Measurements from ENCODE around the gene TTLL8.

TTLL8 gene

DNA sequence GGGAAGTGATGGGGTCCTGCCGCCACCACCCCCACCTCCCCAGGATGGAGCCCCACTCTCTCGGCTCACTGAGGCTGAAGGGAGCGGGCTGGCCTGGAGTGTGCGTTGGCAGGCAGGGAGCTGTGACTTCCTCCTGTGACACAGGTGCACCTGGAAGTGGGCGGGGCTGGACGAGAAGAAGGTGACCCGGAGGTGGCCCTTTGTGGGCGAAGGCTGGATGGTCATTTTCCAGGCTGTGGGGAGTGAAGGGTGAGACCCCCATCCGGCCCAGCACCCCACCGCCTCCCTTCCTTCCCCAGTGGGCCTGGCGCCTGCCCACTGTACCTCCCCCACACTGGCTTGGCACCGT lies 60.9 kb downstream of the TTLL8 start:
- no peaks in the 10 kb centered on the region for H3K4me1 ChIP-seq (ENCODE audit: low read length)
- no peaks in the 10 kb centered on the region for H3K9me2 ChIP-seq (replicated peaks; ENCODE audit: insufficient read depth, low read length)
- no peaks in the 10 kb centered on the region for H4K20me1 ChIP-seq (ENCODE audit: insufficient read depth, low read length)
- H3K27ac ChIP-seq (ENCODE audit: low read length): no peak overlapping the region
- no peaks in the 10 kb centered on the region for H3K9me3 ChIP-seq (replicated peaks; ENCODE audit: insufficient read depth, low read length)
- no peaks in the 10 kb centered on the region for H3K79me2 ChIP-seq (ENCODE audit: low read length)
- DNase-seq: no peak
- no peaks in the 10 kb centered on the region for H3K36me3 ChIP-seq (replicated peaks; ENCODE audit: insufficient read depth, low read length)
- H3F3A ChIP-seq (ENCODE audit: insufficient read depth, low read length): no peaks in the 10 kb centered on the region
- H3K9ac ChIP-seq (ENCODE audit: low read length): no peak overlapping the region
- H3K4me3 ChIP-seq (ENCODE audit: low read length): no peak overlapping the region
- H3K27me3 ChIP-seq (replicated peaks; ENCODE audit: insufficient read depth, low read length): peaks cover 25% of the 10 kb centered on the region
- TF ChIP-seq EZH2 (optimal IDR thresholded peaks at IDR 0.05; ENCODE audit: low read depth, low read length) (no peak), CTCF (IDR thresholded peaks at IDR 0.05; ENCODE audit: low read length) (no peak), EZH2phosphoT487 (IDR thresholded peaks at IDR 0.05; ENCODE audit: low read length) (no peak)
- H2AFZ ChIP-seq (ENCODE audit: low read length): no peak overlapping the region
- H3K4me2 ChIP-seq (ENCODE audit: low read depth, low read length): no peak overlapping the region

- TF ChIP-seq EZH2 (optimal IDR thresholded peaks at IDR 0.05; ENCODE audit: low read depth, low read length) (no peak), CTCF (IDR thresholded peaks at IDR 0.05; ENCODE audit: low read length) (no peak), EZH2phosphoT487 (IDR thresholded peaks at IDR 0.05; ENCODE audit: low read length) (no peak)
- Histone ChIP-seq H3K9me3 (replicated peaks; ENCODE audit: insufficient read depth, low read length) (no peaks in the 10 kb centered on the region), H3K4me2 (ENCODE audit: low read depth, low read length) (no peak overlapping the region), H3K27me3 (replicated peaks; ENCODE audit: insufficient read depth, low read length) (peaks cover 25% of the 10 kb centered on the region), H2AFZ (ENCODE audit: low read length) (no peak overlapping the region), H3F3A (ENCODE audit: insufficient read depth, low read length) (no peaks in the 10 kb centered on the region), H4K20me1 (ENCODE audit: insufficient read depth, low read length) (no peaks in the 10 kb centered on the region), H3K4me1 (ENCODE audit: low read length) (no peaks in the 10 kb centered on the region), H3K9me2 (replicated peaks; ENCODE audit: insufficient read depth, low read length) (no peaks in the 10 kb centered on the region), H3K9ac (ENCODE audit: low read length) (no peak overlapping the region), H3K79me2 (ENCODE audit: low read length) (no peaks in the 10 kb centered on the region), H3K27ac (ENCODE audit: low read length) (no peak overlapping the region), H3K4me3 (ENCODE audit: low read length) (no peak overlapping the region), H3K36me3 (replicated peaks; ENCODE audit: insufficient read depth, low read length) (no peaks in the 10 kb centered on the region)
- DNase-seq: no peak
These were observed 61.4 kb downstream of the TTLL8 start for GRCh38 chr22:49996518-49997250.

DNA sequence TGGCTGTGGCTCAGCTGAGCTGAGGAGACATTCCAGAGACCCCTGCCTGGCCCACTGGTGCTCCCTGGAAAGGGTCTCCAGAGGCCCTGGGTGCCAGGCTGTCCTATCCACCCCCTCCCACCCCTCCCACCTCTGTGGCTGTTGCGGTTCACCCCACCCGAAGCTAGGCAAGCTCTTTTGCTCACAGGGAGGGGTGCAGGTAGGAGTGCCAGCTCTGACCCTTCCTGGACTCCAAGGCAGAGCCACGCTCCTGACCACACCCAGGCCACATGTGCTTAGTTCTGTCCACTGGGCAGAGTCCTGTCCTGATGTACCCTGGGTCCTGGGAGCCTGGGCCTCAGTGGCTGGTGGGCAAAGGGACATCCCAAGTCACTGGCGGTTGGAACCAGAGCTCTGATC lies 62.0 kb downstream of the TTLL8 start:
- Histone ChIP-seq H3K27me3 (replicated peaks; ENCODE audit: insufficient read depth, low read length) (peaks cover 25% of the 10 kb centered on the region), H2AFZ (ENCODE audit: low read length) (no peak overlapping the region), H3K27ac (ENCODE audit: low read length) (no peak overlapping the region), H4K20me1 (ENCODE audit: insufficient read depth, low read length) (no peaks in the 10 kb centered on the region), H3K4me2 (ENCODE audit: low read depth, low read length) (no peak overlapping the region), H3K4me1 (ENCODE audit: low read length) (no peaks in the 10 kb centered on the region), H3K36me3 (replicated peaks; ENCODE audit: insufficient read depth, low read length) (no peaks in the 10 kb centered on the region), H3K9ac (ENCODE audit: low read length) (no peak overlapping the region), H3F3A (ENCODE audit: insufficient read depth, low read length) (no peaks in the 10 kb centered on the region), H3K4me3 (ENCODE audit: low read length) (no peak overlapping the region), H3K79me2 (ENCODE audit: low read length) (no peaks in the 10 kb centered on the region), H3K9me2 (replicated peaks; ENCODE audit: insufficient read depth, low read length) (no peaks in the 10 kb centered on the region), H3K9me3 (replicated peaks; ENCODE audit: insufficient read depth, low read length) (no peaks in the 10 kb centered on the region)
- TF ChIP-seq EZH2phosphoT487 (IDR thresholded peaks at IDR 0.05; ENCODE audit: low read length): no peak
- TF ChIP-seq EZH2 (optimal IDR thresholded peaks at IDR 0.05; ENCODE audit: low read depth, low read length): no peak
- TF ChIP-seq CTCF (IDR thresholded peaks at IDR 0.05; ENCODE audit: low read length): no peak
- no peak for DNase-seq
